ENCODE results near the gene GPR33. TPM values are rescaled to one million over a fixed set of nuclear protein-coding genes. Genes with fewer than 3 reads are reported as not detected.

GPR33 gene, protein sequence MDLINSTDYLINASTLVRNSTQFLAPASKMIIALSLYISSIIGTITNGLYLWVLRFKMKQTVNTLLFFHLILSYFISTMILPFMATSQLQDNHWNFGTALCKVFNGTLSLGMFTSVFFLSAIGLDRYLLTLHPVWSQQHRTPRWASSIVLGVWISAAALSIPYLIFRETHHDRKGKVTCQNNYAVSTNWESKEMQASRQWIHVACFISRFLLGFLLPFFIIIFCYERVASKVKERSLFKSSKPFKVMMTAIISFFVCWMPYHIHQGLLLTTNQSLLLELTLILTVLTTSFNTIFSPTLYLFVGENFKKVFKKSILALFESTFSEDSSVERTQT
- total RNA-seq = not detected

DNA sequence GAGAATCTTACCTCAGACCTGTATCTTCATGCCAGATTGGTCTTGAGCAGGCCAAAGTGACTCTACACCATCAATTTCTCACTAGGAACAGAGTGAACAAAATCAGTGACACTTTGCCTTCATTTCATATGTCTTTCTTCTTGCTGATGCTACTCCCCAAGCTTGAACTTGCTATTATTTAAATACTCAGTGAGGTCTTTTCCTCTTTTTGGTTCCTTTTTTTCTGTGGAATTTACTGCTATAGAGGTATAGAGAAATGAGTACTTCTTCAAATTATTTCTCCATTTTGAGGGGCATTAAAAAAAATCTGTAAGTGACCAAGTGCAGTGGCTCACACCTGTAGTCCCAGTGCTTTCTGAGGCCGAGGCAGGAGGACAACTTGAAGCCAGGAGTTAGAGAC is at the start of gene GPR33:
Gene GPR33, minus strand, starts transcription at position 154 of the 400 bp plus-strand sequence. CDS start 4,074 bp downstream, outside the sequence.
- Histone ChIP-seq H3K9ac (ENCODE audit: low read depth in 1 of 3, low read length in 3 of 3) (no peak within 1 kb of the TSS), H3K9me3 (ENCODE audit: control insufficient read depth in 3 of 3, low read length in 3 of 3) (no peaks in the 10 kb centered on the region), H3K36me3 (ENCODE audit: control insufficient read depth in 3 of 3, insufficient read depth in 3 of 3, low read length in 3 of 3) (no peaks in the 10 kb centered on the region), H3K4me1 (ENCODE audit: control insufficient read depth in 3 of 3, insufficient read depth in 3 of 3, low read length in 3 of 3) (no peaks in the 10 kb centered on the region), H3K27ac (ENCODE audit: low read depth, low read length) (no peak within 1 kb of the TSS), H3K4me3 (ENCODE audit: low read length in 3 of 3) (no peak within 1 kb of the TSS), H3K27me3 (ENCODE audit: control insufficient read depth in 3 of 3, insufficient read depth in 3 of 3, low read length in 3 of 3) (no peaks in the 10 kb centered on the region)

DNA sequence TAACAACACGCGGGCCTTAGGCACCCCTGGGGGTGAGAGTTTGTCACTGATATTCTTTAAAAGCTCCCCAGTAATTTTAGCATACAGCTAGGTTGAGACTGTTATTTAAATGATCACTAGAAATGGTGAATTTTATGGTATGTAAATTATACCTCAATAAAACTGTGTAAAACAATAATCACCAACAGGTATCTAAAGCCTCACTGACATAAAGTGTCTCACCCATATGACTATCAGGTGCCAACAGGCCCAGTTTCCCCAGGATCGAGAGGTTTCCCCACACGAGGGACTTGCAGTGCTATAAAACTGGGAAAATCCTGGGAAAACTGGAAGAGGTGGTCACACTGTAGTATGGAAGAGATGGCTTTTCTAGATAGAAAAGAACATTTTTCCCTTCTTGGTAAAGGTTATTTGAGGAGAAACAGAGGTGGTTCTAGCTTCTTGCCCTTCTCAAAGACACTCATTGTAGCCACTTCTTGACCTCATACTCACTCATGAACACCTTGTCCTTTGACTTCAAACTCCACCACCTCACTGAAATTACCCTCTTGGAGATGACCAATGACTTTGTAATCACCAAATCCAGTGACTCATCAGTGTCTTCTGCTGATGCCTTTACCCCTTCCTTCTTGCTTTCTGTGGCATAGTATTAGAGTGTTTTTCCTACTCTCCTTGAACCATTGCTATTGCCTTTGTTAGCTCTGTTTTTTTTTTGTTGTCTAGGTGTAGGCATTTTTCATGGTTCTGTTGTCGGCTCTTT is 48.5 kb upstream of the GPR33 start:
- Histone ChIP-seq H3K27ac (ENCODE audit: low read depth, low read length) (no peak overlapping the region), H3K9me3 (ENCODE audit: control insufficient read depth in 3 of 3, low read length in 3 of 3) (no peaks in the 10 kb centered on the region), H3K4me3 (ENCODE audit: low read length in 3 of 3) (no peak overlapping the region), H3K9ac (ENCODE audit: low read depth in 1 of 3, low read length in 3 of 3) (no peak overlapping the region), H3K27me3 (ENCODE audit: control insufficient read depth in 3 of 3, insufficient read depth in 3 of 3, low read length in 3 of 3) (no peaks in the 10 kb centered on the region), H3K36me3 (ENCODE audit: control insufficient read depth in 3 of 3, insufficient read depth in 3 of 3, low read length in 3 of 3) (no peaks in the 10 kb centered on the region), H3K4me1 (ENCODE audit: control insufficient read depth in 3 of 3, insufficient read depth in 3 of 3, low read length in 3 of 3) (no peaks in the 10 kb centered on the region)

DNA sequence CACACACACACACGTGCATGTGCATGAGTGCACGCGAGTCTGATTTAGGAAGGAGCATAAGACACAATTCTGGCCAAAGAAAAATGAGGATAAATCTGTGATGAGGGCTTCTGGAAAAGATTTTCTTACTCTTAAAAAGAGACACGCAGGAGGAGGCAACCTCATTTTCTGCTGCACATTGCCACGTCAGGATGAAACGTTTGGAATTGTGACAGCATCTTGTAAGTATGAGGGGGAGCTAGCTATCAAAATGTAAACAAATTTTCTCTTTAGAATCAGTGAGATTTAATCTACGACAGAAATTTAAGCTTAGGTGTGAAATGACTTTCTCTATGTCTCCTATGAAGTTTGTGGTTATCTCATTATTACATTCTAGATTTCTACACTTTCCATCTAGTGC is 42.3 kb upstream of the GPR33 start:
- no peak overlapping the region for H3K9ac ChIP-seq (ENCODE audit: low read depth in 1 of 3, low read length in 3 of 3)
- no peaks in the 10 kb centered on the region for H3K9me3 ChIP-seq (ENCODE audit: control insufficient read depth in 3 of 3, low read length in 3 of 3)
- no peak overlapping the region for H3K4me3 ChIP-seq (ENCODE audit: low read length in 3 of 3)
- no peaks in the 10 kb centered on the region for H3K36me3 ChIP-seq (ENCODE audit: control insufficient read depth in 3 of 3, insufficient read depth in 3 of 3, low read length in 3 of 3)
- no peaks in the 10 kb centered on the region for H3K27me3 ChIP-seq (ENCODE audit: control insufficient read depth in 3 of 3, insufficient read depth in 3 of 3, low read length in 3 of 3)
- no peaks in the 10 kb centered on the region for H3K4me1 ChIP-seq (ENCODE audit: control insufficient read depth in 3 of 3, insufficient read depth in 3 of 3, low read length in 3 of 3)
- H3K27ac ChIP-seq (ENCODE audit: low read depth, low read length) = no peak overlapping the region

DNA sequence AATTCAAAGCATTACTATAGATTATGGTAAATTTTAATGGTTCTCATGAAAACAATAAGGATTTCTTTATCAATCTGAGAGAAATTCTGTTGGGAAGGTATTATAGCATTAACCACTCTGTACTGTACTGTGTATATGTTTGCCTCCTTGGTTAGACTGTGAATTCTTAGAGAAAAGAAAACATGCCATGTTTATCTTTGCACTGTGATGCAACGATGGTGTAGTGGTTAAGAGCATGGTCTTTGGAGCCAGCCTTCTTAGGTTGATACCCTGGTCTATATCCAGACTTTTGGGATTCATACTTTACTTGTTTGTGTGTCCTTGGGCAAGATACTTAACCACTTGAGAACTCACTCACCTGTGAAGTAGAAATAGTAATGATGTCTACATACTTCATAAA is 41.2 kb upstream of the GPR33 start:
- H3K4me1 ChIP-seq (ENCODE audit: control insufficient read depth in 3 of 3, insufficient read depth in 3 of 3, low read length in 3 of 3) = no peaks in the 10 kb centered on the region
- H3K4me3 ChIP-seq (ENCODE audit: low read length in 3 of 3) = no peak overlapping the region
- H3K36me3 ChIP-seq (ENCODE audit: control insufficient read depth in 3 of 3, insufficient read depth in 3 of 3, low read length in 3 of 3) = no peaks in the 10 kb centered on the region
- no peak overlapping the region for H3K9ac ChIP-seq (ENCODE audit: low read depth in 1 of 3, low read length in 3 of 3)
- H3K27ac ChIP-seq (ENCODE audit: low read depth, low read length) = no peak overlapping the region
- no peaks in the 10 kb centered on the region for H3K9me3 ChIP-seq (ENCODE audit: control insufficient read depth in 3 of 3, low read length in 3 of 3)
- H3K27me3 ChIP-seq (ENCODE audit: control insufficient read depth in 3 of 3, insufficient read depth in 3 of 3, low read length in 3 of 3) = no peaks in the 10 kb centered on the region

DNA sequence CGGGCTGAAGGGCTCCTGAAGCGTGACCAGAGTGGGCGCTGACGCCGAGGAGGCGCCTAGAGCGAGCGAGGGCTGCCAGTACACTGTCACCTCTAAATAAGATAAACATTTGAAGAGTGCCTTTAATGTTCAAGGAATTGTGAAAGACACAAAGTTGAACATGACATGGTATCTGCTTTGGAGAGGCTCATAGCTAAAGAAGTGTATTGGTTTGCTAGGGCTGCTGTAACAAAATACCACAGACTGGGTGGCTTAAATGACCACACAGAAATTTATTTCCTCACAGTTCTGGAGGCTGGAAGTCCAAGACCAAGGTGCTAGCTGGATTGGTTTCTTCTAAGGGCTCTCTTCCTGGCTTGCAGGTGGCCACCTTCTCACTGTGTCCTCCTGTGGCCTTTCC is 39.7 kb upstream of the GPR33 start:
- Histone ChIP-seq H3K4me1 (ENCODE audit: control insufficient read depth in 3 of 3, insufficient read depth in 3 of 3, low read length in 3 of 3) (no peaks in the 10 kb centered on the region), H3K9me3 (ENCODE audit: control insufficient read depth in 3 of 3, low read length in 3 of 3) (no peaks in the 10 kb centered on the region)

DNA sequence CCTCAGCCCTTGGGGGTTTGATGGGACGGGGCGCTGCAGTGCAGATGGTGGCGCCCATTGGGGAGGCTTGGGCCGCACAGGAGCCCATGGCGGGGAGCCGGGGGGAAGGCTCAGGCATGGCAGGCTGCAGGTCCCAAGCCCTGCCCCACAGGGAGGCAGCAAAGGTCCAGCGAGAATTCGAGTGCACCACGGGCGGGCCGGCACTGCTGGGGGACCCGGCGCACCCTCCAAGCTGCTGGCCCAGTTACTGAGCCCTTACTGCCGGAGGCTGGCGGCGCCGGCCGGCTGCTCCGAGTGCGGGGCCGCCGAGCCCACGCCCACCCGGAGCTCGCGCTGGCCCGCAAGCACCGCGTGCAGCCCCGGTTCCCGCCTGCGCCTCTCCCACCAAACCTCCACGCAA is 39.2 kb upstream of the GPR33 start:
- H3K27ac ChIP-seq (ENCODE audit: low read depth, low read length) = no peak overlapping the region
- H3K4me1 ChIP-seq (ENCODE audit: control insufficient read depth in 3 of 3, insufficient read depth in 3 of 3, low read length in 3 of 3) = no peaks in the 10 kb centered on the region
- no peaks in the 10 kb centered on the region for H3K36me3 ChIP-seq (ENCODE audit: control insufficient read depth in 3 of 3, insufficient read depth in 3 of 3, low read length in 3 of 3)
- H3K9me3 ChIP-seq (ENCODE audit: control insufficient read depth in 3 of 3, low read length in 3 of 3) = no peaks in the 10 kb centered on the region
- no peaks in the 10 kb centered on the region for H3K27me3 ChIP-seq (ENCODE audit: control insufficient read depth in 3 of 3, insufficient read depth in 3 of 3, low read length in 3 of 3)
- H3K4me3 ChIP-seq (ENCODE audit: low read length in 3 of 3) = no peak overlapping the region
- H3K9ac ChIP-seq (ENCODE audit: low read depth in 1 of 3, low read length in 3 of 3) = no peak overlapping the region

More for the DNA sequence above, 39.7 kb upstream of the GPR33 start:
- Histone ChIP-seq H3K27ac (ENCODE audit: low read depth, low read length) (no peak overlapping the region), H3K9ac (ENCODE audit: low read depth in 1 of 3, low read length in 3 of 3) (no peak overlapping the region), H3K27me3 (ENCODE audit: control insufficient read depth in 3 of 3, insufficient read depth in 3 of 3, low read length in 3 of 3) (no peaks in the 10 kb centered on the region), H3K36me3 (ENCODE audit: control insufficient read depth in 3 of 3, insufficient read depth in 3 of 3, low read length in 3 of 3) (no peaks in the 10 kb centered on the region), H3K4me3 (ENCODE audit: low read length in 3 of 3) (no peak overlapping the region)

DNA sequence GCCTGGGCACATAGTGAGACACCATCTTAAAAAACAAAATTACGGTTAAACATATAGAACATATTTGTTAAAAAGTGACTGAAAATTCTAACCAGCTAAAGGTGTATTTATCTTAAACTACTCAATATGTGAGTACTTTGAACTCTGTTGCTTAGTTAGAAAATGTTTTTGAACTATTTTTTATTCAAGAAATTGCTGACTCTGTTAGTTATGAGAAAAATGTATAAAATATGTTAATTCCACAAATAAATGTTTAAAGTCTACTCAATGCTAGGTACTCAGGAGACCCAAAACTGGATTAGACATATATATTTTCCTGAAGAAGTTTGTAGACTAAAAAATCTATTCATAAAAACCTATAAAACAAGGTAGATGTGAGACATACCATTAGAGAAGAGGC is 23.0 kb upstream of the GPR33 start:
- Histone ChIP-seq H3K27ac (ENCODE audit: low read depth, low read length) (no peak overlapping the region), H3K4me3 (ENCODE audit: low read length in 3 of 3) (no peak overlapping the region), H3K9ac (ENCODE audit: low read depth in 1 of 3, low read length in 3 of 3) (no peak overlapping the region), H3K27me3 (ENCODE audit: control insufficient read depth in 3 of 3, insufficient read depth in 3 of 3, low read length in 3 of 3) (no peaks in the 10 kb centered on the region), H3K36me3 (ENCODE audit: control insufficient read depth in 3 of 3, insufficient read depth in 3 of 3, low read length in 3 of 3) (no peaks in the 10 kb centered on the region), H3K9me3 (ENCODE audit: control insufficient read depth in 3 of 3, low read length in 3 of 3) (no peaks in the 10 kb centered on the region), H3K4me1 (ENCODE audit: control insufficient read depth in 3 of 3, insufficient read depth in 3 of 3, low read length in 3 of 3) (peaks cover 0 to 3% (median 0%) of the 10 kb centered on the region in 3 donors)

DNA sequence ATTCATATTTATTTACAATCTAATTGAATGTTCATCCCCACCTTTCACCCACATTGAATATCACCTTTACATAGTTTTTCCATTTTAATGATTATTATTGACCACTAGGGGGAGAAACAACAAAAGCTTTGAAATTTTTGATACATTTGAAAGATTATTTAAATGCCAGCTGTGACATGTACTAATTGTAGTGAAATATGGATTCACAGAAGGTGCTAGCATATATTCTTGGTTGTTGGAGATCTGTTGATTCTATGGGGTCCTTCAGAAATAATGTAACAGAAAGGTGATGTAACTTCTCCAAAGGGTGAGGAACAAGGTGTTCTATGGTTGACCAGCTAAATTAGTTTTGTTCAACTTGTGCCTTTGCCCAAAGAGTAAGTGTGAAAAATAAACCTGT is 22.4 kb upstream of the GPR33 start:
- H3K9ac ChIP-seq (ENCODE audit: low read depth in 1 of 3, low read length in 3 of 3) = no peak overlapping the region
- H3K36me3 ChIP-seq (ENCODE audit: control insufficient read depth in 3 of 3, insufficient read depth in 3 of 3, low read length in 3 of 3) = no peaks in the 10 kb centered on the region
- no peak overlapping the region for H3K4me3 ChIP-seq (ENCODE audit: low read length in 3 of 3)
- no peaks in the 10 kb centered on the region for H3K9me3 ChIP-seq (ENCODE audit: control insufficient read depth in 3 of 3, low read length in 3 of 3)
- H3K27me3 ChIP-seq (ENCODE audit: control insufficient read depth in 3 of 3, insufficient read depth in 3 of 3, low read length in 3 of 3) = no peaks in the 10 kb centered on the region
- peaks cover 0 to 8% (median 0%) of the 10 kb centered on the region in 3 donors for H3K4me1 ChIP-seq (ENCODE audit: control insufficient read depth in 3 of 3, insufficient read depth in 3 of 3, low read length in 3 of 3)
- no peak overlapping the region for H3K27ac ChIP-seq (ENCODE audit: low read depth, low read length)

DNA sequence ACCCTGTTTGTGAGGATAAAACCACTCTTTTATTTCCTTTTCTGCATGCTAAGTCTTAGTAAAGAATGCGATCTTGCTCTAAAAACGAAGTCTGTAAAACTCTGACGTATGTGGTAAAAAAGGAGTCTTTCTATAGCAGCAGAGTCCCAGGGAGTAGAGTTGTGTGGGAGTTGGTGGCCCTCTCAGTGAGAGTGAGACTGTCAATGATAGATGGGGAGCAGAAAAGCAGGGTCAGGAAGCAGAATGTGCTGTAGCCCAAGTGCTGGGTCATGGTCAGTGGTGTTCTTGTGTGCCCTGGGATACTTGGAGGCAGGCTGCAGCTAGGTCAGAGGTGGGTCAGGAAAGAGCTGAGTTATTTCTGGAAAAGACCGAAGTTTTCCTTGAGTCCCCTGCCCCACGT is 20.3 kb upstream of the GPR33 start:
- Histone ChIP-seq H3K36me3 (ENCODE audit: control insufficient read depth in 3 of 3, insufficient read depth in 3 of 3, low read length in 3 of 3) (no peaks in the 10 kb centered on the region), H3K4me3 (ENCODE audit: low read length in 3 of 3) (no peak overlapping the region), H3K27ac (ENCODE audit: low read depth, low read length) (no peak overlapping the region), H3K4me1 (ENCODE audit: control insufficient read depth in 3 of 3, insufficient read depth in 3 of 3, low read length in 3 of 3) (peaks cover 0 to 8% (median 0%) of the 10 kb centered on the region in 3 donors), H3K9ac (ENCODE audit: low read depth in 1 of 3, low read length in 3 of 3) (no peak overlapping the region), H3K27me3 (ENCODE audit: control insufficient read depth in 3 of 3, insufficient read depth in 3 of 3, low read length in 3 of 3) (no peaks in the 10 kb centered on the region), H3K9me3 (ENCODE audit: control insufficient read depth in 3 of 3, low read length in 3 of 3) (no peaks in the 10 kb centered on the region)

DNA sequence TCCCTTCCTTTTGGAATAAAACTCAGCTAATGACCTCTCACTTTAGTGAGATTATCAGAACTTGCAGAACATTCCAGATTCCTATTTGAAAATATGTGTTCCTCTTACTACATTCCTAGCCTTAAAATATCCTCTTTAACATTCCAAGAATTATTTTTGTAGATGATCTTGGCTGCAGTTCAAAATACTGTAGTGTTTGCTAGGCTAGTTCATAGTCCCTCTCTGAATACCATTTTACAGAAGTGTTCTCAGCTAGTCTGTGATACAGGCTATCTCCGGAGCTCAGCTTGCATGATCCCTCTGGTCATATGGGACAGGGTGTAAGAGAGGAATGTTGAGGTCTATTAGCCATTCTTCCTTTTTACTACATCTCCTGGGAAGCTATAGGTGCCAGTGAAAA is 17.6 kb upstream of the GPR33 start:
- Histone ChIP-seq H3K4me3 (ENCODE audit: low read length in 3 of 3) (no peak overlapping the region), H3K27me3 (ENCODE audit: control insufficient read depth in 3 of 3, insufficient read depth in 3 of 3, low read length in 3 of 3) (no peaks in the 10 kb centered on the region), H3K9ac (ENCODE audit: low read depth in 1 of 3, low read length in 3 of 3) (no peak overlapping the region), H3K36me3 (ENCODE audit: control insufficient read depth in 3 of 3, insufficient read depth in 3 of 3, low read length in 3 of 3) (no peaks in the 10 kb centered on the region), H3K4me1 (ENCODE audit: control insufficient read depth in 3 of 3, insufficient read depth in 3 of 3, low read length in 3 of 3) (peaks cover 0 to 8% (median 0%) of the 10 kb centered on the region in 3 donors), H3K27ac (ENCODE audit: low read depth, low read length) (no peak overlapping the region), H3K9me3 (ENCODE audit: control insufficient read depth in 3 of 3, low read length in 3 of 3) (no peaks in the 10 kb centered on the region)
